Caki2 (cell line): ENCODE measurements around the gene NRSN1. TPM values are rescaled to one million over a fixed set of nuclear protein-coding genes. Genes with fewer than 3 reads are reported as not detected.

Experiments used
- DNase-seq: peaks from one replicate; pipeline ENCODE4 v3.0.0-alpha.2; 2015; ENCODE audit warnings: low read depth
- in situ Hi-C: cut with HindIII; loops from 2 replicates; pipeline ENCODE4 v1.10.0; 2016; ENCODE audit warnings: low sequenced_read_pairs, low pct_unique_long_range_greater_than_20kb, mixed read lengths
- total RNA-seq: library from RNA; depleted of rRNA; stranded (reverse); fragments of >200 nt; shearing (Covaris generic); gene quantifications from 2 replicates; pipeline ENCODE4 v1.2.3, GENCODE V29; 2014; ENCODE audit warnings: low replicate concordance; rRNA removed

Gene NRSN1
- total RNA-seq: not detected in 2 replicates

GRCh38 chr6:24125980-24126379 lies at the start of gene NRSN1:
NRSN1 (plus strand) TSS chr6:24126215; CDS start chr6:24134328, 8,113 bp downstream.
- peak; percentile 2 for DNase-seq
- in situ Hi-C loops: no loop called here

GRCh38 chr6:24078200-24078599 lies 47.8 kb upstream of the NRSN1 start:
- DNase-seq: no peak
- in situ Hi-C loops: no loop called here

- in situ Hi-C loops: no loop called here
Observed at GRCh38 chr6:24079076-24079475, 46.9 kb upstream of the NRSN1 start.

GRCh38 chr6:24080711-24081110 lies 45.3 kb upstream of the NRSN1 start:
- no peak for DNase-seq
- in situ Hi-C loops: no loop called here

More at GRCh38 chr6:24079076-24079475, 46.9 kb upstream of the NRSN1 start:
- DNase-seq: no peak

GRCh38 chr6:24089736-24090135 lies 36.3 kb upstream of the NRSN1 start:
- in situ Hi-C loops: no loop called here
- DNase-seq: no peak

- in situ Hi-C loops: no loop called here
- no peak for DNase-seq
Observed at GRCh38 chr6:24092407-24092806, 33.6 kb upstream of the NRSN1 start.

- in situ Hi-C loops: no loop called here
- no peak for DNase-seq
Observed at GRCh38 chr6:24093381-24093780, 32.6 kb upstream of the NRSN1 start.

- in situ Hi-C loops: no loop called here
- DNase-seq: no peak
Observed at GRCh38 chr6:24099181-24099580, 26.8 kb upstream of the NRSN1 start.

- in situ Hi-C loops: no loop called here
Observed at GRCh38 chr6:24100024-24100769, 25.8 kb upstream of the NRSN1 start.

GRCh38 chr6:24100770-24101155 lies 25.3 kb upstream of the NRSN1 start:
- in situ Hi-C loops: no loop called here
- DNase-seq: no peak

More at GRCh38 chr6:24100024-24100769, 25.8 kb upstream of the NRSN1 start:
- no peak for DNase-seq

GRCh38 chr6:24105191-24105590 lies 20.8 kb upstream of the NRSN1 start:
- no peak for DNase-seq
- in situ Hi-C loops: no loop called here

- no peak for DNase-seq
- in situ Hi-C loops: no loop called here
Observed at GRCh38 chr6:24106291-24106690, 19.7 kb upstream of the NRSN1 start.

- no peak for DNase-seq
- in situ Hi-C loops: no loop called here
Observed at GRCh38 chr6:24107294-24107693, 18.7 kb upstream of the NRSN1 start.

GRCh38 chr6:24108056-24108455 lies 18.0 kb upstream of the NRSN1 start:
- in situ Hi-C loops: no loop called here
- DNase-seq: no peak

- in situ Hi-C loops: no loop called here
- no peak for DNase-seq
Observed at GRCh38 chr6:24110417-24110816, 15.6 kb upstream of the NRSN1 start.

GRCh38 chr6:24113891-24114290 lies 12.1 kb upstream of the NRSN1 start:
- DNase-seq: no peak
- in situ Hi-C loops: no loop called here

- peak; percentile 23 for DNase-seq
- in situ Hi-C loops: no loop called here
Observed at GRCh38 chr6:24117021-24117420, 9.0 kb upstream of the NRSN1 start.

- no peak for DNase-seq
- in situ Hi-C loops: no loop called here
Observed at GRCh38 chr6:24122139-24122538, 3.9 kb upstream of the NRSN1 start.

- DNase-seq: peak; percentile 47
- in situ Hi-C loops: no loop called here
Observed at GRCh38 chr6:24126586-24127192, 674 bp downstream of the NRSN1 start.

- DNase-seq: no peak
Observed at GRCh38 chr6:24127316-24127715, 1.3 kb downstream of the NRSN1 start.

More at GRCh38 chr6:24127316-24127715, 1.3 kb downstream of the NRSN1 start:
- in situ Hi-C loops: no loop called here
